NCI-H82 treated with DMSO at 0.1 percent for 48 hours (cell line): ENCODE results near the gene CTSH.
"Not testable (repeated sequence)": the region's sequence is repeated elsewhere in the genome, so short reads cannot be mapped to it uniquely, and the experiment has no call there.

Experiments used
- DNase-seq: peaks from one replicate; lab custom pipeline; 2025; ENCODE audit not compliant: unreplicated experiment; lab: John Stamatoyannopoulos, UW

CTSH gene

GRCh38 chr15:78893538-78893937 is 51.3 kb downstream of the CTSH start:
- no peak for DNase-seq

DNA sequence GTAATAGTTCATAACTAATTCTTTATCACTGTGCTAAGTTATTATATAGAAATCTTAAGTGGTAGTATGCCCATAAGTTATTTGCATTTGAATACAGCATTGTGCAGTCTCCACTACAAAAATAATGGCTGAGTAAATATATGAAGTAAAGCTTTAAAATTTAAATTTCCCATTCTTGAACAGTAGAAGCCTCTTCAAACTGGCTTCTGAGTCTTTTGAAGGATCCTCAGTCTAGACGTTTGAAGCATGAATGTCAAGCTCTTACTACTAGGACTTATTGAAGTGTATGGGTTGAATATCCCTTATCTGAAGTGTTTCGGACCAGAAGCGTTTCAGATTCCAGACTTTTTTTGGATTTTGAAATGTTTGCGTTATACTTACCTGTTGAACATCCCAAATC is 55.8 kb downstream of the CTSH start:
- DNase-seq = no peak

GRCh38 chr15:78881681-78882080 is 63.2 kb downstream of the CTSH start:
- DNase-seq = no peak

DNA sequence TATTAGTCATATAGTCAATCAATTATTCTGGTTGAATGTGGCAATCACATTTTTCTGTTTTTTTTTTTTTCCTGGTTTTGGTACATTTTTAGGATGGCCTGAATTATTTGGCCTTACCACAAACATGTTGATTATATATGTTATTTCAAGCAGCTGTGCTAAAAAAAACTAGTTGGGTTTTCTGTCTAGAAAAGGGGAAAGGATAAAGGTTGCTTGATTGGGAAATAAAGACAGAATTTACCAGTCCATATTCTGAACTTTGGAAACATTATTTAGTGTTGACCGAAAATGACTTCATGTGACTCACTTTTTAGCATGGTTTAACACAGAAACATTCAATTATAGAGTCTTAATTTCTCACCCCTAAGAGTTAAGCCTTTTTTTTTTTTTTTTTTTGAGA is 64.0 kb downstream of the CTSH start:
- no peak for DNase-seq

DNA sequence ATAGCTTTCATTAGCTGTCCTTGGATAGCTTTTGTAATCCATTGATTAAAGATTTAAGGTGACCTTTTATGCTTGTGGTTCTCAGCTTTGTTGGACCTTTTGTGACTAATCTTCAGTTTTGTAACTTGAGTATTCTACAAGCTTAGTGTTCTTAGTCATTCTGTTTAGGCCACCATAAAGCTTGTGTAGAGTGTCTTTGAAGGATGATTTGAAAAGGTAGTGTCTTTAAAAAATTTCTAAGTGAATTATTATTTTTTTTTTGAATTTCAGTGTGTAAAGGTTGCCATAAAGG is 64.7 kb downstream of the CTSH start:
- DNase-seq = peak; percentile 2

- peak; percentile 2 for DNase-seq
Measured at GRCh38 chr15:78879517-78880241, 65.2 kb downstream of the CTSH start.

- no peak for DNase-seq
Measured at GRCh38 chr15:78878356-78878755, 66.5 kb downstream of the CTSH start.

- not testable (repeated sequence) for DNase-seq
Measured at GRCh38 chr15:78876954-78877353, 67.9 kb downstream of the CTSH start.

GRCh38 chr15:78875107-78875914 is 69.5 kb downstream of the CTSH start:
- no peak for DNase-seq

GRCh38 chr15:78873793-78874765 is 70.8 kb downstream of the CTSH start:
- no peak for DNase-seq

GRCh38 chr15:78872972-78873792 is 71.7 kb downstream of the CTSH start:
- peak; percentile 47 for DNase-seq

GRCh38 chr15:78872155-78872971 is 72.5 kb downstream of the CTSH start, which contains the start of gene MORF4L1:
Gene MORF4L1 (plus strand): TSS chr15:78872890. CDS start chr15:78873018, 128 bp downstream.
- DNase-seq = peak; percentile 87

DNA sequence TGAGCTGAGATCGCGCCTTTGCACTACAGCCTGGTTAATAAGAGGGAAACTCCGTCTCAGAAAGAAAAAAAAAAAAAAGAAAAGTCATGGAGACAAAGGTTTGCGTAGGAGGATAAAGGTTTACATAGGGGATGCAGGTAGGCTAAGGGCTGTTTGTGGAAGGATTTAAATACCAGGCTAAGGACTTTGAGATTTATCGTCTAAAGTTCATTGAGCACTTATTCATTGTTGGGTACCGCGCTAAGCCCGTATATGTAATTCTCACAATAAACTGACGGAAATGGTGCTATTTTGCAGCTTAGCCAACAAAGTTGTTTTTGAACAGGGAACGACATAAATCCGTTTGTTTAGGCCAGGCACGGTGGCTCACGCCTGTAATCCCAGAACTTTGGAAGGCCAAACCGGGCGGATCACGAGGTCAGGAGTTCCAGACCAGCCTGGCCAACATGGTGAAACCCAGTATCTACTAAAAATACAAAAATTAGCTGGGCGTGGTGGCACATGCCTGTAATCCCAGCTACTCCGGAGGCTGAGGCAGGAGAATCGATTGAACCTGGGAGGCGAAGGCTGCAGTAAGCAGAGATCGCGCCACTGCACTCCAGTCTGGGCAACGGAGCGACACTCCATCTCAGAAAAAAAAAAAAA is 73.2 kb downstream of the CTSH start:
- not testable (repeated sequence) for DNase-seq
